ENCODE results near the gene RFXANK.
A peak's percentile ranks its signal among the peaks of the same experiment; 100 is the strongest.
"Not testable (repeated sequence)": the region's sequence is repeated elsewhere in the genome, so short reads cannot be mapped to it uniquely, and the experiment has no call there.

The RFXANK gene

DNA sequence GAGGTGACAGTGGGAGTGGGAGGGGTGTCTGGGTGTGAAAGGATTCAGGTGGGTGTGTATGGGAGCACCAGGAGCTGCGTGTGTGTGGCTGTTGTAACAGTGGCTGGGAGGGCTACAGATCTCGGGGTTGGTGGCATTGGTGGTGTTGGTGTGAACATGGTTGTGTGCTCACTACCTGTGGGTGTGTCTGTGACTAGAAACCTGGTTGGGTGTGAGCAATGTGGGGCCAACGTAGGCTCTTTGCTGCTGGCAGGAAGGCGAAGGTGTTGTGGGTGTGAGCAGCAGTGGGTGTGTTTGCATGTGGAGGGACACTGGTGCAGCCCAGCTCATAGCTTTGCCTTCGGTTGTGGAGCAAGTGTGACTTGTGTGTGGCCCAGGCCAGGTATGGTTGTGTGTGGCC lies 14.9 kb downstream of the RFXANK start:
- no peak for DNase-seq

DNA sequence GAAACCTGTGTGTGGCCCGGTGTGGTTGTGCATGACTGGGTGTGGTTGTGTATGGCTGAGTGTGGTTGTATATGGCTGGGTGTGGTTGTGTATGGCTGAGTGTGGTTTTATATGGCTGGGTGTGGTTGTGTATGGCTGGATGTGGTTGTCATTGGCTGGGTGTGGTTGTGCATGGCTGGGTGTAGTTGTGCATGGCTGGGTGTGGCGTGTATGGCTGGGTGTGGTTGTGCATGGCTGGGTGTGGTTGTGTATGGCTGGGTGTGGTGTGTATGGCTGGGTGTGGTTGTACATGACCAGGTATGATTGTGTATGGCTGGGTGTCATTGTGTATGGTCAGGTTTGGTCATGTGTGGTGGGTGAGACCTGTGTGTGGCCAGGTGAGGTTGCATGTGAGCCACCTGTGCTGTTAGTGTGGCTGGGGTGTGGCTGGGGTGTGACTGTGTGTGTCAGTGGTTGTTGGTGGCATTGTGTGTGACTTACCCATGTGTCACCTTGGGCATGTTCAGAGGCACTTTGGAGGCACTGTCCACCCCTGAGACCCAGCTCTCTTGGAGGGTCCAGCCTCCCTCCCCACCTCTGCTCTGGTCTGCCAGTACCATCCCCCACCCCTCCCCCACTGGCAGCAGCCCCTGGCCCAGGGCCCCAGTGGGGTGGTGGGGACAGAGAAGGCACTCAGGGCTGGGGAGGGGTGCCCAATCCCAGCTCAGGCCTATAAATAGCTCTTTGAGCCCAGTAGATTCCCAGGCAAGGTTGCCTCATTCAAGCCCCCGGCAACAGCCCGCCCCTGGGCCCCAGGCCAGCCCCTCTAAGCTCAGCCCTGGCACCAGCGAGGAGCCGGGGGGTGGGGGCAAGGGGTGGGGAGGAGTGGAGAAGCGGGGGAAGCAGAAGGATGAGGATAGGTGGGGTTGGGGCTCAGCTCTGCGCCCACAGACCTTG lies 15.8 kb downstream of the RFXANK start:
- DNase-seq: no peak

DNA sequence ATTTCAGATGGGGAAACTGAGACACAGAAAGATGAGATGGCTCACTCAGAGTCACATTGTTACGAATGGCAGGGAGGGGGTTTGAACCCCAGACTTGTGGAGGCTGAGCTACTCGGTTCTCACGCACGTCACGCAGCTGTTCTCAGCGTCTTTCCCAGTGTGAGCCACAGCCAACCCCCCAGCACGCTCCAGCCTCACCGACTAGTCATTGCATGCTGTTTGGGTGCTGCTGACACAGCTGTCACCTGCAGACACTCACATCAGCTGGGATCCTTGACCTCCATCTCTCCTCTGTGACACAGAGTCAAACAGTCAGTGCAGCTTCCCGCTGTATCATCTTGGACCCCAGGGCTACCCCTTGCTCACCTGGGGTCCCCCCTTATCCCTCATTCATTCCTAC lies 17.3 kb downstream of the RFXANK start:
- no peak for DNase-seq

DNA sequence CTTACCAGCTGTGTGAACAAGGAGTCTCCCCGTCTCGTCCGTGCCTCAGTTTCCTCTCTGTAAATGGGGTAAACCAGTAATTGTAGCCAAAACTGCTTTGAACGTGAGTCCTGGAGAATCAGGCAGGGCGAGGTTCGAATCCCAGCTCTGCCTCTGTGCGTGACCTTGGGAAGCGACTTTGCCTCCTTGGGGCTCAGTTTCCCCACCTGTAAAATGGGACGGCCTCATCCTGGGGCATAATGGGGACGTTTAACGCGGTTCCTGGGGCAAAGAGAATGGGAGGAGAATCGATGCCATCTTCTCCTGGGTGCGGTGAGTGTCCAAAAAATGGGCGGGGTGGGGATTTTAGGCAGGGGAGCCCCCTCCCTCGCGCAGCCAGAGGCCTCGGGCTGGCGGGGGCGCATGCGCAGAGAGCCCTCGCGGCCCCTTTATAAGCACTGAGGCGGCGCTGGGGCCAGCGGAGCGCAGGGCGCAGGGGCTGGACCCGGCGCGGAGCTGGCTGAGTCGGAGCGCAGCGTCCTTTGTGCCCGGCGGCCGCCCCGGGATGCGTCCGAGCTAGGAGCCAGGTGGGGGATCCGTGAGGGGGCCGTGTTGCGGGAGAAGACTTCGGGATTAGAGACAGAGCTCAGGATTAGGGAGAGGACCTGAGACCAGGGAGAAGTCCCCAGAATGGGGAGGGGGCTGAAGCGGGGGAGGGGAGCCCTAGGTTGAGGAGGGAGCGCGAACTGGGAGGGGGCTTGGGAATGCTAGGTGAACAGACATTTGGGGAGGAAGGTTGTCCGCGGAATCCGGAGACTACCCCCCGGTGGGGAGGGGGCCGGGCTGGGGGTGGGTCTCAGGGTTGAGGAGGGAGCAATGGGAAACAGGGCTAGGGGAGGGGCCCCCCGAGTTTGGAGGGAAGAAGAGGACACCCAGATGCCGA lies 19.7 kb downstream of the RFXANK start, which contains the start of gene NCAN:
NCAN (plus strand) TSS at position 460 of the 922 bp plus-strand sequence. CDS start 4,996 bp downstream, outside the sequence.
- no peak for DNase-seq

DNA sequence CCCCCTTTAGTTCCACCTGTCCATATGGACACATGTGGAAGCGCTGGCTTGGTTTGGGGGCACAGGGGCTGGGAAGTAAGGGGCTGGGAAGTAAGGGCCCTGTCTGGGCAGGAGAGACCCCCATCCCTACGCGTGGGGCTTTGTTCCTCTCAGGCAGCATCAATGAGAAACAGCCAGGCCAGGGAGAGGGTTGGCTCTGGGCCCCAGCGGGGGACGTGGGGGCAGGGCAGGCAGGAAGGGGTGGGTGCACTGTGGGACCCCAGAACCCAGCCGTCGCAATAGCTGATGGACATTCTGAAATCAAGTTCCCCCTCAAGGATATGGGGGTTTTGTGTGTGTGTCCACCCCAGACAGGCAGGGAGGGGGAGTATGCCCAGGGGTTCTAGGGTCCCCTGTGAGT lies 20.9 kb downstream of the RFXANK start:
- DNase-seq: no peak

DNA sequence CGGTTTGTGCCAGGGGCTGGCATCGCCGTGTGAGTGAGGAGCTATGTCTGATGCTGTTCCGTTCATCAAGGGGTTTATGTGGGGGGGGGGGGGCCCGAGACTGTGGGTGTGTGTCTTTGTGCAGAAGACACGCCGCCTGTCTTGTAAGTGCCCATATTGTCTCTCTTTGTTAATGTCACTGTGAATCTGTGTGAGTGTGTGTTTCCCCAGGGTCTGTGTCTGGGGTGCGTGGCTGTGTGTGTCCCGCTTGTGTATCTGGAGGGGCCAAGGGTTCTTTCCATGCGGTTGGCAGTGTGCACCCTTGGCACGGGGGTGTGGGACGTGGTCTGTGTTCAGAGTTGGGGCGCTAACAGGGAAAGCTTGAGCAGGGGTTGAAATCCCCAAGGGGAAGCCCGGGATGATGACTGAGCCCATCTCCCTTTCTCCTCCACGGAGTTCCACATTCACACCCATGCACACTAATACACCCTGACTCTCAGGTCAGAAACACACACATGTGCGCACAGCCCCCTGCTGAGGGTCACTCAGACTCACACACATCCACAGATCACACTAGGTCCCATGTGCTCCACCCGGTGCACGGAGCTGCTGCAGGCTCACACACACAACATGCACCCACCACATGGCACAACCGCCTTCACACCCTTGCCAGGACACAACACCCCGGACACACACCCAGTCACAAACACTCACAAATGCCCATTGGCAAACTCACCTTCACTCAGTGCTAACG lies 21.5 kb downstream of the RFXANK start:
- no peak for DNase-seq

DNA sequence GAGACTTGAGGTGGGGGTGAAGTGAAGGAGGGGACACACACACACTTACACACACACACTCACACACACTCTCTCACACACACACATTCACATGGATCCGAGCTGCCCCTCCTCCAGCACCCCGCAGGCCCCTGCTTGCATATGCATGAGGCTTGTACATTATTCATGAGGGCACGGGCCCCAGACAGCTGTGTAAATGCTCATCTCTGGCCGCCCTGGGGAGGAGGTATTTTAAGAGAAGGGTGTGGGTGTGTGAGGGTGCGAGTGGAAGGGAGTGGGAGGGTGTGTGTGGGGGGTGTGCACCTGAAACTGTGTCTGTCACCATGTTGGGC lies 22.1 kb downstream of the RFXANK start:
- no peak for DNase-seq

DNA sequence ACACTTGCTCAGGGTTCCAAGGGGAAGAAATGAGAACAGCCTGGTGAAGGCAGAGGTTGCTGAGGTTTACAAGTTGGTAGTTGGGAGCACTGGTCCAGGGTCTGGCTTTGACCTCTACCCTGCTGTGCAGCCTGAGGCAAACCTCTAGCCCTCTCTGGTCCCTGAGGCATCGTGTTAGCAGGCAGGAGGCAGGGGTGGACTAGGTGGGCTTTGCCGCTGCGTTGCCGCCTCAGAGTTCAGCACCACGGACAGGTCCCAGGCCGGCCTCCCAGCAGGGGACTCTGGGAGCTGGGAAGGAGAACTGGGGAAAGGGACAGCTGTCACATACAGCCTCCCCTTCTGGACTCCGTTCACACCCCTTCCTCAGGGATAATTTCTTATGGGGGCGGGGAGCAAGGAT lies 22.8 kb downstream of the RFXANK start:
- peak; percentile 18 for DNase-seq

DNA sequence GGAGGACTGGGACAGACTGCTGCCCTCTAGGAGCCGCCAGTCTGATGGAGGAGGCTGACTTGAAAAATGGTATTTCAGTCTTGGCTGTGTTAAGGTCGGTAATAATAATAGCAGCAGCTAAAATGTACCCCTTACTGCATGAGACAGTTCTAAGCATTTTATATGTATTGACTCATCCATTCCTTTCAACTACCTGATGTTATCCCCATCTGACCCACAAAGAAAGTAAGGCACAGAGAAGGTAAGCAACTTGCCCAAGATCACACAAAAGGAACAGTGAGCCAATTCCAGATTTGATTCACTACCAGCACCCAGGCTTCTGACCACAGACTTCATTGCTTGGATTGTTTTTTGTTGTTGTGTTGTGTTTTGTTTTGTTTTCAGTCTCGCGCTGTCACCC lies 23.7 kb downstream of the RFXANK start:
- DNase-seq: no peak

DNA sequence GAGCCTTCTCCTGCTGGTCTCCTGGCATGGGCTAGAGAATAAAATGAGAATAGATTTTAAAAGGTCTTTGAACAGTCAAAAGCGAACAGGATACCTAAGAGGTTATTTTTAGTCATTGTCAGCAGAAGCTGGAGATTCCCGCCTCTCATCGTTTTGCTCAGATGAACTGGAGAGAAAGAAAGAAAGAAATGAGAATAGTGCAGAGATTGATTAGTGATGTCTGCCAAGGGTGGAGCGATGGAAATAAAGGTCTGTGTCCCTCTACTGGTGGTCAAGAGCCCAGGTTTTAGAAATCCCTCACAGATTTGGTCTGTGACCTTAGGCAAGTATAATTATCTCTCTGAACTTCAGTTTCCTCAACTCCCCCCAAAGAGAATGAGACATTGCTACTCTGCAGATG lies 25.0 kb downstream of the RFXANK start:
- DNase-seq: no peak

DNA sequence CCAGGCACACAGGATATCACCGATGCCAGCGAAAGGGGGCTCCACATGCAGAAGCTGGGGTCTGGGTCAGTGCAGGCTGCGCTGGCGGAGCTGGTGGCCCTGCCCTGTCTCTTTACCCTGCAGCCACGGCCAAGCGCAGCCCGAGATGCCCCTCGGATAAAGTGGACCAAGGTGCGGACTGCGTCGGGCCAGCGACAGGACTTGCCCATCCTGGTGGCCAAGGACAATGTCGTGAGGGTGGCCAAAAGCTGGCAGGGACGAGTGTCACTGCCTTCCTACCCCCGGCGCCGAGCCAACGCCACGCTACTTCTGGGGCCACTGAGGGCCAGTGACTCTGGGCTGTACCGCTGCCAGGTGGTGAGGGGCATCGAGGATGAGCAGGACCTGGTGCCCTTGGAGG lies 26.9 kb downstream of the RFXANK start:
- no peak for DNase-seq

DNA sequence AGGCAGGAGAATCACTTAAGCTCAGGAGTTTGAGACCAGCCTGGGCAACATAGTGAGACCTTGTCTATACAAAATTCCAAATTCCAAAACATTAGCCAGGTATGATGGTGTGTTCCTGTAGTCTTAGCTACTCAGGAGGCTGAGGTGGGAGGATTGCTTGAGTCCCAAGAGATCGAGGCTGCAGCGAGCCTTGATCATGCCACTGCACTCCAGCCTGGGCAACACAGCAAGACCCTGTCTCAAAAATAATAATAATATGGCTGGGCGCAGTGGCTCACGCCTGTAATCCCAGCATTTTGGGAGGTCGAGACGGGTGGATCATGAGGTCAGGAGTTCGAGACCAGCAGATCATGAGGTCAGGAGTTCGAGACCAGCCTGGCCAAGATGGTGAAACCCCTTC lies 28.9 kb downstream of the RFXANK start:
- not testable (repeated sequence) for DNase-seq

DNA sequence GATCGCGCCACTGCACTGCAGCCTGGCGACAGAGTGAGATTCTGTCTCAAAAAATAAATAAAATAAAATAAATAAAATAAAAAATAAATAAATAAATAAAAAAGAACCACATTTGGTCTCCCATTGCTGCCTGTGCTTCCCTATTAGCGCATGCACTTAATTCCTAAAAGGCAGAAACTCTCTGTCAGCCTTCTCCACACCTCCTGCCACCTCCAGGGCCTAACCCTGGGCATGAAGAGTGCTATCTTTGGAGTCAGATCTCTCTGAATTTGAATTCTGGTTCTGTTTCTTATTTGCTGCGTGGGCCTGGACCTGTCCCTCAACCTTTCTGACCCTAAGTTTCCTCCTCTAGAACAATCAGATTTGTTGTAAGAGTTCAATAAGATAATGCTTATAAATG lies 31.0 kb downstream of the RFXANK start:
- no peak for DNase-seq

DNA sequence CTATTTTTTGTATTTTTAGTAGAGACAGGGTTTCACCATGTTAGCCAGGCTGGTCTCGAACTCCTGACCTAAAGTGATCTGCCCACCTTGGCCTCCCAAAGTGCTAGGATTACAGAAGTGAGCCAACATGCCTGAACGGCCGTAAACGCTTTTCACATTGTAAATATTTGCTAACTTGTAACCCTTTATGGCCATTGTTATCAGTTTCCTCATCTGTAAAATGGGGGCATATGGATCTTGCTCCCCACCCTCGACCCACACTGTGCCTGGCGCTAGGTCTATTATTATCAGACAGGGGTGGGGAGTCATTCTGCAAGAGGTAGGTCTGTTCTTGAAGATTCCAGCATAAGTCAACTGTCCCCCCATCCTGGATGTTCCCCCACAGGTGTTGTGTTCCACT lies 31.6 kb downstream of the RFXANK start:
- no peak for DNase-seq

DNA sequence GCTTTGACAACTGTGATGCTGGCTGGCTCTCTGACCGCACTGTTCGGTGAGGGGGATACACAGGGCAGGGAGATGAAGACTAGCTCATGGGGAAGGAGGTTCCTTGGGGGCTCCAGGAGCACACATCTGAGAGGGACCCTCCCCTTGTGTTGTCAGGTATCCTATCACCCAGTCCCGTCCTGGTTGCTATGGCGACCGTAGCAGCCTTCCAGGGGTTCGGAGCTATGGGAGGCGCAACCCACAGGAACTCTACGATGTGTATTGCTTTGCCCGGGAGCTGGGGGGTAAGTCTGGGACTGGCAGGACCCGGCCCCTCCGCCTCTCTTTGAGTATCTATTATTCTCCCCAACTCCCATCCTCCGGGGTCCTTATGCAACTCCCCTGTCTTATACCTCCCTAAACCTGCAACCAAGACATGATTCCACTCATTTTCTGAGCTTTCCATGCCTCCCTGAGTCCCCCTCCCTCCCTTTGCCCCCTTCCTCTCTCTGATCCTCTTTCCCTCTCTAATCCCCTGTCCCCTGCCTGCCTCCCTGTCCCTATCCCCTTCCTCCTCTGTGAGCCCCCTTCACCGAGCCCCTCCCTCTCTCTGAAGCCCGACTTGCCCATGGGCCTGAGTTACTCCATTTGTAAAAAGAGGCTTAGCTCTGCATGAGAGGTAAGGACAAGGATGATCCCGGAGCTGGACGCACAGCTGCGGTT lies 32.2 kb downstream of the RFXANK start:
- no peak for DNase-seq

DNA sequence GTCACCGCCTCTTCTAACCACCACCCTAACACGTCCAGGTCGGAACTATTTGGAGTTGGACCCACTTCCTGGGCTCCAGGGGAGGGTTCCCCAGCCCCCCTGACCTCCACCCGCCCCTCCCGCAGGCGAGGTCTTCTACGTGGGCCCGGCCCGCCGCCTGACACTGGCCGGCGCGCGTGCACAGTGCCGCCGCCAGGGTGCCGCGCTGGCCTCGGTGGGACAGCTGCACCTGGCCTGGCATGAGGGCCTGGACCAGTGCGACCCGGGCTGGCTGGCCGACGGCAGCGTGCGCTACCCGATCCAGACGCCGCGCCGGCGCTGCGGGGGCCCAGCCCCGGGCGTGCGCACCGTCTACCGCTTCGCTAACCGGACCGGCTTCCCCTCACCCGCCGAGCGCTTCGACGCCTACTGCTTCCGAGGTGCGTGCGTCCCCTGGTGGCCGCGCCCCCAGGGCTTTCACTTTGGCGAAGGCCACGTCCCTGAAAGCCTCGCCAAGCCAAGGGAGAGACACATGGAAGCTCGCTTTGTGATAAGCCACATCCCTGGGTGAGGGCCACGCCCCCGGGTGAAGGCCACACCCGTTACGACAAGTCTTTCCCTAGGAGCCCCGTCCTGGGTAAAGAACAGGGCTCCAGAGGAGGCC lies 32.9 kb downstream of the RFXANK start:
- DNase-seq: peak; percentile 49

DNA sequence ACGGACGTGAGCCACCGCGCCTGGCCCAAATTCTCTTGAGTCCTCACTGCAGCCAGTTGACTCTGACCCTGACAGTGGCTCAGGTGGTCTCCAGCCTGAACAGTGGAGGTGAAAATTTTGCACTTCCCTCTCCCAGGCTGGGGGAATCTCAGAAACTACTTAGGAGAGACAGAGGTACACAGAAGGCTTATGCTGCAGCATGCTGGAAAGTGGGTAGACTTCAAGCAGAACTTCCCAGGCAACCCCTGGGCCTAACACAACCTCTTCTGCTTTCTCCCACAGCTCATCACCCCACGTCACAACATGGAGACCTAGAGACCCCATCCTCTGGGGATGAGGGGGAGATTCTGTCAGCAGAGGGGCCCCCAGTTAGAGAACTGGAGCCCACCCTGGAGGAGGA lies 34.1 kb downstream of the RFXANK start:
- DNase-seq: no peak

DNA sequence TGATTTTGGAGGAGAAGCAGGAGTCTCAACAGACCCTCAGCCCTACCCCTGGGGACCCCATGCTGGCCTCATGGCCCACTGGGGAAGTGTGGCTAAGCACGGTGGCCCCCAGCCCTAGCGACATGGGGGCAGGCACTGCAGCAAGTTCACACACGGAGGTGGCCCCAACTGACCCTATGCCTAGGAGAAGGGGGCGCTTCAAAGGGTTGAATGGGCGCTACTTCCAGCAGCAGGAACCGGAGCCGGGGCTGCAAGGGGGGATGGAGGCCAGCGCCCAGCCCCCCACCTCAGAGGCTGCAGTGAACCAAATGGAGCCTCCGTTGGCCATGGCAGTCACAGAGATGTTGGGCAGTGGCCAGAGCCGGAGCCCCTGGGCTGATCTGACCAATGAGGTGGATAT lies 34.6 kb downstream of the RFXANK start:
- no peak for DNase-seq

DNA sequence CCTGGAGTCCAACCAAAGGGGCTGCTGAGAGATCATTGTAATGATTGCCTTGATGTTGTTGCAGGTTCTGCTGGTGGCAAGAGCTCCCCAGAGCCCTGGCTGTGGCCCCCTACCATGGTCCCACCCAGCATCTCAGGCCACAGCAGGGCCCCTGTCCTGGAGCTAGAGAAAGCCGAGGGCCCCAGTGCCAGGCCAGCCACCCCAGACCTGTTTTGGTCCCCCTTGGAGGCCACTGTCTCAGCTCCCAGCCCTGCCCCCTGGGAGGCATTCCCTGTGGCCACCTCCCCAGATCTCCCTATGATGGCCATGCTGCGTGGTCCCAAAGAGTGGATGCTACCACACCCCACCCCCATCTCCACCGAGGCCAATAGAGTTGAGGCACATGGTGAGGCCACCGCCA lies 35.2 kb downstream of the RFXANK start:
- DNase-seq: no peak

DNA sequence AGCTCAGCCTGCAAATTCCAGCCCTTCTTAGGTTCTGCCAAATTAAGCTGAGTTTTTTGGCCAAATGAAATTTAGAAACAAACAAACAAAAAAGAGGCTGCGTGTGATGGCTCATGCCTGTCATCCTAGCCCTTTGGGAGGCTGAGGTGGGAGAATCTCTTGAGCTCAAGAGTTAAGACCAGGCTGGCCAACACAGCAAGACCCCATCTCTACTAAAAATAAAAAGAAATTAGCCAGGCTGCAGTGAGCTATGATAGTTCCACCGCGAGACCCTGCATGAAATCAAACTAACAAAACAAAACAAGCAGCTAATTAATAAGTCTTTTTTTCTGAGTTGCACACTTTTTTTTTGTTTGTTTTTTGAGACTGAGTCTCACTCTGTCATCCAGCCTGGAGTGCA lies 37.6 kb downstream of the RFXANK start:
- DNase-seq: no peak

DNA sequence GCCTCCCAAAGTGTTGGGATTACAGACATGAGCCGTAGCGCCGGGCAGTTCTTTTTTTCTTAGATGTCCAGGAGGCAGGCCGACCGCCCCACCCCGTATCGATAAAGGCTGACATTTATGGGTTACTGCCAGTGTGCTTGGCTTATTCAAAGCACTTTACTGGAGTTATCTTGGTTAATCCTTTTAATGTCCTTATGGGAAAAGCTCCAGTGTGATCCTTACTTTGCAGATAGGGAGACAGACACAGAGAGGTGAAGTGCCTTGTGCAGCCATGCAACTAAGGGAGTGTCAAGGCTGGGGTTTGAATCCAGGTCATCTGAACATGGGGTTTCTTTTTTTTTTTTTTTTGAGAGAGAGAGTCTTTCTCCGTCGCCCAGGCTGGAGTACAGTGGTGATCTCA lies 38.9 kb downstream of the RFXANK start:
- no peak for DNase-seq

DNA sequence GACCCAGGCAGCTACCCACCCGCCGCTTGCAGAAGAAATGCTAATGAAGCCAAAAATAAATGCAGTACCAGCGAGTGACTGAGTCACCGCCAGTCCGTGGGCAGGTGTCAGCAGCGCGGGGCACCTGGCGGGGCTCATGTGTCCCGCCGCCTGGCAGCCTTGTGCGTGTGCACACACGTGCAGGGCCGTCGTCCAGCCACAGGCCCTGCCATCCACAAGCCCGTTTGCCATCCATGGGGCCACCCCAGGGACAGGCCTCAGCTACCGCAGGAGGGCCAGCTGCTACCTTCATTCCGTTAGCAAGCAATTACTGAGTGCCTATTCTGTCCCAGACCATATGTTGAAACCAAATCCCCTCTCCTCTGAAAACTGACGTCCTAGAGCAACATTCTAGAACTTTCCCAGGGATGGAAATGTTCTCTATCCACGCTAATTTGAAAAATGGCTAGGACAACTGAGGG lies 40.2 kb downstream of the RFXANK start:
- no peak for DNase-seq

Measured in fibroblast of skin of abdomen (primary cell).